Kidney (tissue), 14 donors: Measurements from ENCODE around the gene FYB1. TPM values are rescaled to one million over a fixed set of nuclear protein-coding genes. Genes with fewer than 3 reads are reported as not detected.
"Not testable (repeated sequence)": the region's sequence is repeated elsewhere in the genome, so short reads cannot be mapped to it uniquely, and the experiment has no call there.

Experiments
- DNase-seq, 5 donors: peaks; one replicate each; pipeline ENCODE4 v3.0.0-alpha.2; 2013 to 2020
- FAIRE-seq: peaks from 2 replicates; lab custom pipeline; 2012; peaks lifted over from hg19 to GRCh38; lab: Jason Lieb, UNC
- H3K27ac ChIP-seq, 2 donors: one replicate each; pipeline ENCODE4 v1.7.0; 2013; ENCODE audit warnings: low read depth in 2 of 2, low read length in 2 of 2, inconsistent platforms in 1 of 2
- H3K27me3 ChIP-seq: one replicate; pipeline ENCODE4 v1.7.1; 2013; ENCODE audit warnings: low read length, inconsistent platforms; ENCODE audit not compliant: control insufficient read depth, insufficient read depth
- H3K36me3 ChIP-seq, 3 donors: one replicate each; pipeline versions ENCODE4 v1.7.0 to v1.7.1; 2013; ENCODE audit warnings: low read length in 3 of 3, control low read depth in 1 of 3, inconsistent platforms in 1 of 3; ENCODE audit not compliant: insufficient read depth in 3 of 3, control insufficient read depth in 2 of 3
- H3K4me1 ChIP-seq, 3 donors: one replicate each; pipeline versions ENCODE4 v1.7.0 to v1.7.1; 2013; ENCODE audit warnings: low read length in 3 of 3, inconsistent platforms in 1 of 3, low read depth in 1 of 3; ENCODE audit not compliant: control insufficient read depth in 2 of 3, insufficient read depth in 2 of 3
- H3K4me3 ChIP-seq, 3 donors: one replicate each; pipeline versions ENCODE4 v1.7.0 to v1.8.1; 2013; ENCODE audit warnings: low read length in 3 of 3, control low read depth in 1 of 3, inconsistent platforms in 1 of 3
- H3K9ac ChIP-seq, 3 donors: one replicate each; pipeline versions ENCODE4 v1.7.0 to v1.7.1; 2013; ENCODE audit warnings: low read length in 3 of 3, control low read depth in 1 of 3, inconsistent platforms in 1 of 3
- H3K9me3 ChIP-seq, 3 donors: one replicate each; pipeline versions ENCODE4 v1.7.0 to v1.7.1; 2013; ENCODE audit warnings: low read length in 3 of 3, control low read depth in 1 of 3, inconsistent platforms in 1 of 3; ENCODE audit not compliant: control insufficient read depth in 2 of 3, insufficient read depth in 1 of 3
- CTCF ChIP-seq: IDR thresholded peaks from 3 replicates; pipeline ENCODE4 v1.5.1; 2012; ENCODE audit warnings: mild to moderate bottlenecking, moderate library complexity, borderline replicate concordance; ENCODE audit not compliant: insufficient read depth; ENCODE audit errors: extremely low read depth
- intact Hi-C: fragments of 100-400 bp; cut with DNase I; formaldehyde crosslinking; loops from one replicate; pipeline ENCODE4 v1.11.1; 2022
- polyA plus RNA-seq: library from polyadenylated mRNA; stranded (reverse); fragments of 350-450 nt; fragmentation: Illumina TruSeq; extraction: RNeasy Lipid Tissue Mini Kit (QIAGEN cat#74804); gene quantifications from one replicate; pipeline ENCODE4 v1.2.3, GENCODE V29; 2014; ENCODE audit warnings: low read depth, low replicate concordance; ENCODE audit not compliant: insufficient read depth
- total RNA-seq: library from RNA; stranded (reverse); fragmentation: NEBNext Ultra II Directional; extraction: Animal tissue kit (Norgen Biotek cat#: 25700); gene quantifications from one replicate; pipeline ENCODE4 v1.2.1, GENCODE V29; 2021
- donor health status: control.
- donor health status: control.
- donor health status: control.
- donor health status: control.
- donor health status: control.
- donor health status: DM: yes; HTN: yes; CAD: no.
- donor health status: Normal renal cell carcinoma (clear cell type).

FYB1 gene
- total and polyA plus RNA-seq, 2 donors from 2014 or later = 2.3 to 53.7 TPM

- no peak for FAIRE-seq
- Histone ChIP-seq H3K27ac (no peak overlapping the region), H3K36me3 (no peaks in the 10 kb centered on the region), H3K9ac (no peak overlapping the region), H3K27me3 (no peaks in the 10 kb centered on the region), H3K9me3 (no peaks in the 10 kb centered on the region), H3K4me1 (no peaks in the 10 kb centered on the region), H3K4me3 (no peak overlapping the region)
- no peak for TF ChIP-seq CTCF
- intact Hi-C loops = no loop called here
- no peak for DNase-seq
Observed at GRCh38 chr5:39186722-39187539, 32.4 kb downstream of the FYB1 start.

GRCh38 chr5:39186289-39186688 lies 33.1 kb downstream of the FYB1 start:
- no peak for TF ChIP-seq CTCF
- H3K9me3 ChIP-seq = no peaks in the 10 kb centered on the region
- FAIRE-seq = no peak
- H3K27me3 ChIP-seq = no peaks in the 10 kb centered on the region
- H3K9ac ChIP-seq = no peak overlapping the region
- intact Hi-C loops = no loop called here
- H3K4me1 ChIP-seq = no peaks in the 10 kb centered on the region
- H3K36me3 ChIP-seq = no peaks in the 10 kb centered on the region
- no peak overlapping the region for H3K4me3 ChIP-seq
- no peak overlapping the region for H3K27ac ChIP-seq
- no peak for DNase-seq

- H3K9me3 ChIP-seq = no peaks in the 10 kb centered on the region
- no peaks in the 10 kb centered on the region for H3K4me1 ChIP-seq
- no peak overlapping the region for H3K4me3 ChIP-seq
- H3K36me3 ChIP-seq = no peaks in the 10 kb centered on the region
- TF ChIP-seq CTCF = no peak
- H3K27me3 ChIP-seq = no peaks in the 10 kb centered on the region
- FAIRE-seq (no peak), DNase-seq (no peak)
- intact Hi-C loops = no loop called here
- H3K27ac ChIP-seq = no peak overlapping the region
- H3K9ac ChIP-seq = no peak overlapping the region
Observed at GRCh38 chr5:39185761-39186160, 33.6 kb downstream of the FYB1 start.

GRCh38 chr5:39179561-39179960 lies 39.8 kb downstream of the FYB1 start:
- H3K27me3 ChIP-seq, H3K4me1 ChIP-seq, H3K36me3 ChIP-seq, H3K4me3 ChIP-seq, DNase-seq, H3K9me3 ChIP-seq, FAIRE-seq, intact Hi-C loops, H3K27ac ChIP-seq, H3K9ac ChIP-seq: not testable (repeated sequence)
